Gastroesophageal sphincter (tissue), 4 donors: ENCODE measurements around the gene GMEB2. TPM values are rescaled to one million over a fixed set of nuclear protein-coding genes. Genes with fewer than 3 reads are reported as not detected.

Experiments used
- ATAC-seq: fragments of 150-250 bp; one replicate; pipeline ENCODE4 v1.9.1; 2016; ENCODE audit warnings: mild to moderate bottlenecking, moderate library complexity
- H3K27ac ChIP-seq, 4 donors: fragments of 200-600 bp; sonication (generic) in 3 of 4; 1 replicate in 3 of 4; 2 replicates in 1 of 4; pipeline ENCODE4 v1.5.1; 2016 to 2019
- H3K27me3 ChIP-seq: fragments of 200-600 bp; sonication (generic); one replicate; pipeline ENCODE4 v1.5.1; 2019
- H3K36me3 ChIP-seq, 2 donors: fragments of 200-600 bp; sonication (generic); one replicate each; pipeline ENCODE4 v1.5.1; 2019; ENCODE audit warnings: control low read depth in 1 of 2
- H3K4me1 ChIP-seq, 3 donors: fragments of 200-600 bp; sonication (generic); 1 replicate in 2 of 3; 2 replicates in 1 of 3; pipeline ENCODE4 v1.5.1; 2016 to 2019; ENCODE audit warnings: control low read depth in 2 of 3
- H3K4me3 ChIP-seq, 2 donors: fragments of 200-600 bp; sonication (generic); one replicate each; pipeline ENCODE4 v1.5.1; 2019; ENCODE audit warnings: mild to moderate bottlenecking in 1 of 2, moderate library complexity in 1 of 2
- H3K9me3 ChIP-seq, 3 donors: fragments of 200-600 bp; sonication (generic); one replicate each; pipeline ENCODE4 v1.5.1; 2017 to 2019; ENCODE audit warnings: control low read depth in 2 of 3
- CTCF ChIP-seq, 4 experiments: fragments of 200-600 bp in 2 of 4; fragments of 450-650 bp in 2 of 4; sonication (generic) in 1 of 4; IDR thresholded peaks; one replicate each; pipeline ENCODE4 v1.5.1; 2017 to 2019; ENCODE audit warnings: antibody characterized with exemption in 4 of 4, mild to moderate bottlenecking in 2 of 4, moderate library complexity in 2 of 4
- EP300 ChIP-seq: sonication (generic); formaldehyde crosslinking; IDR thresholded peaks from one replicate; pipeline ENCODE4 v1.6.1; 2017; ENCODE audit warnings: antibody characterized with exemption, mild to moderate bottlenecking
- POLR2A ChIP-seq, 2 donors: fragments of 450-650 bp; IDR thresholded peaks; one replicate each; pipeline ENCODE4 v1.6.1; 2017; ENCODE audit warnings: antibody characterized with exemption in 2 of 2, mild to moderate bottlenecking in 2 of 2, moderate library complexity in 1 of 2
- POLR2AphosphoS5 ChIP-seq: sonication (generic); formaldehyde crosslinking; IDR thresholded peaks from one replicate; pipeline ENCODE4 v1.6.1; 2017; ENCODE audit warnings: antibody characterized with exemption
- WGBS, 2 donors: methylation state at CpG; one replicate each; pipeline ENCODE4 v1.1.5; 2018; ENCODE audit warnings: low coverage in 1 of 2; 5-methylcytosine and 5-hydroxymethylcytosine counted together
- total RNA-seq, 4 donors: library from RNA; depleted of rRNA; stranded (reverse); fragments of >200 nt; gene quantifications; one replicate each; pipeline ENCODE4 v1.1.0, GENCODE V29; 2016

GMEB2 gene
- total RNA-seq, 4 donors from 2014 or later, result 9.8 to 16.1 (median 12.1) TPM

GRCh38 chr20:63591786-63592355 lies 35.0 kb downstream of the GMEB2 start:
- no peak overlapping the region for H3K4me3 ChIP-seq
- WGBS, 2 donors, result 100% methylated on average over 1 of the region's 28 CpGs; no CpG with 5 or more reads in 1 of the 2 donors
- no peaks in the 10 kb centered on the region for H3K27me3 ChIP-seq
- H3K4me1 ChIP-seq, result peaks cover 0 to 6% (median 0%) of the 10 kb centered on the region in 3 donors
- H3K9me3 ChIP-seq, result no peaks in the 10 kb centered on the region
- TF ChIP-seq CTCF (IDR thresholded peaks at IDR 0.05), result no peak
- no peak for TF ChIP-seq EP300
- TF ChIP-seq POLR2AphosphoS5, result no peak
- no peak for TF ChIP-seq POLR2A (IDR thresholded peaks at IDR 0.05)
- ATAC-seq, result no peak
- no peak overlapping the region for H3K27ac ChIP-seq
- peaks cover 0 to 99% of the 10 kb centered on the region in 2 donors for H3K36me3 ChIP-seq

GRCh38 chr20:63591147-63591533 lies 35.8 kb downstream of the GMEB2 start:
- TF ChIP-seq POLR2AphosphoS5 (no peak), POLR2A (IDR thresholded peaks at IDR 0.05) (no peak), CTCF (IDR thresholded peaks at IDR 0.05) (no peak), EP300 (no peak)
- H3K27me3 ChIP-seq, result no peaks in the 10 kb centered on the region
- H3K4me3 ChIP-seq, result no peak overlapping the region
- no peaks in the 10 kb centered on the region for H3K9me3 ChIP-seq
- H3K27ac ChIP-seq, result no peak overlapping the region
- peaks cover 0 to 6% (median 0%) of the 10 kb centered on the region in 3 donors for H3K4me1 ChIP-seq
- H3K36me3 ChIP-seq, result peaks cover 0 to 95% of the 10 kb centered on the region in 2 donors
- no peak for ATAC-seq
- WGBS, 2 donors, result 100% methylated on average over 4 of the region's 4 CpGs

- no peak for ATAC-seq
- H3K27me3 ChIP-seq, result no peaks in the 10 kb centered on the region
- WGBS, 2 donors, result 90% methylated on average over 4 of the region's 52 CpGs; no CpG with 5 or more reads in 1 of the 2 donors
- no peak overlapping the region for H3K27ac ChIP-seq
- peaks cover 0 to 6% (median 0%) of the 10 kb centered on the region in 3 donors for H3K4me1 ChIP-seq
- H3K9me3 ChIP-seq, result no peaks in the 10 kb centered on the region
- H3K4me3 ChIP-seq, result no peak overlapping the region
- TF ChIP-seq POLR2AphosphoS5 (no peak), CTCF (IDR thresholded peaks at IDR 0.05) (no peak), EP300 (no peak), POLR2A (IDR thresholded peaks at IDR 0.05) (peak in 1 of 2 donors; percentile 5)
- peaks cover 0 to 88% of the 10 kb centered on the region in 2 donors for H3K36me3 ChIP-seq
Observed at GRCh38 chr20:63590218-63591146, 36.4 kb downstream of the GMEB2 start.

GRCh38 chr20:63589261-63590217 lies 37.4 kb downstream of the GMEB2 start:
- Histone ChIP-seq H3K4me3 (no peak overlapping the region), H3K27me3 (no peaks in the 10 kb centered on the region), H3K27ac (no peak overlapping the region), H3K4me1 (peaks cover 0 to 5% (median 0%) of the 10 kb centered on the region in 3 donors), H3K36me3 (peaks cover 0 to 80% of the 10 kb centered on the region in 2 donors), H3K9me3 (no peaks in the 10 kb centered on the region)
- no peak for TF ChIP-seq POLR2AphosphoS5
- TF ChIP-seq POLR2A (IDR thresholded peaks at IDR 0.05), result no peak
- no peak for TF ChIP-seq EP300
- no peak for TF ChIP-seq CTCF (IDR thresholded peaks at IDR 0.05)
- 85 to 92% methylated on average over 12 to 17 of the region's 38 CpGs for WGBS, 2 donors
- ATAC-seq, result no peak
